ENCODE results near the gene PDE7B.

The PDE7B gene

DNA sequence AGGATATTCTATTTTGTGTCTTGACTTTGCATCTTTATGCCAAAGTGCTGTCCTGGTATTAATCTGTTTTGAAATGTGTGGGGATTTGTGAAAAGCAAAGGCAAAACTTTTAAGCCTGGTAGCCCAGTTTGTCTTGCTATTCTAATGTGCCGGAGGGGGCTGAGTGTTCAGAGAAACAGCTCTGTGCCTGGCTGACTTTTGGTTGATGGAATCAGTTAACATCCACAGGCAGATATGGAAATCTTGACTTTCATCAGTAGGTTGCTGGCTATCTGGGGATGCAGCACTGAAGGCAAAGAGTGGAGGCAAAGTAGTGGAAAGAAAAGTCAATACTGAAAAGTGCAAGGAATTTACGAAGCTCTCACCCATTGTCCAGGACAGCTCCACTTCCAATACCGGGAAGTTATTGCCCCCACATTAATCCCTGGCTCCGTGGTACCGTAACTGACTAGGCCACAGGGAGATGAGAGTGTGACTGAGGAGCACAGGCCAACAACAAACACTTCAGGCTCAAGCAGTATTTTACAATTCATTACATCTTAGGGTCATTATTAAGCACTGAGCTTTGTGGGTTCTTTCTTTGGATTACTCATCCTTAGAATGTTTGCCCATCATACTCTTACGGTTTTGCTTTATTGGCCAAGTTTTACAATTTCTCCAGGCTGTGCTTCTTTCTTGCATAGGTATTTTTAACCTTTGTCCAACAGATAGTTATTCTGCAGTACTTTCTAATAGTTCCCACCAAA lies 234.0 kb downstream of the PDE7B start:
- no peak overlapping the region for H3K27ac ChIP-seq (ENCODE audit: low read depth, low read length)

DNA sequence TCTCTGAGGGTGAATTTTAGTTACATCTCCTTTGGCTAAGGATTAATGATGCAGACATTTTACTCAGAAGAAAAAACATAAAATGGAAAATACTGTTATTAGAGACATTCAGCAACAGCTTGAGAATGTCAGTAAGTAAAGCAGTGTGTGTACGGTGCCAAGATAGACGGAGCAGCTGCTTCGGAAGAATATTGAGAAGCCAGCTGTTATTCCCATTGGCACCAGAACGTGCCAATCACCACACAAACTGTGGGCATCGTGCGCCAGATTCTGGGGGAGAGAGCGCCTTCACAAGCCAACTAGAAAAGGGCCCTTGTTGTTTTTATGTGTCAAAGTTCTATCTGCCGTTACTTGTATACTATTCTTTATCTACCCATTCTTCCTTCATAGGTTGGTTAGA lies 235.2 kb downstream of the PDE7B start:
- Histone ChIP-seq H3K9ac (ENCODE audit: low read depth in 1 of 2, low read length in 2 of 2) (no peak overlapping the region), H3K4me3 (ENCODE audit: low read depth in 1 of 2, low read length in 2 of 2) (no peak overlapping the region), H3K9me3 (ENCODE audit: control insufficient read depth in 1 of 2, low read length in 2 of 2) (no peaks in the 10 kb centered on the region), H3K27me3 (ENCODE audit: control insufficient read depth in 1 of 2, insufficient read depth in 2 of 2, low read length in 2 of 2) (no peaks in the 10 kb centered on the region), H3K27ac (ENCODE audit: low read depth, low read length) (no peak overlapping the region), H3K36me3 (ENCODE audit: control insufficient read depth in 1 of 2, insufficient read depth in 2 of 2, low read length in 2 of 2) (no peaks in the 10 kb centered on the region), H3K4me1 (ENCODE audit: control insufficient read depth in 1 of 2, insufficient read depth in 2 of 2, low read length in 2 of 2) (no peaks in the 10 kb centered on the region)

More for the DNA sequence above, 234.0 kb downstream of the PDE7B start:
- no peaks in the 10 kb centered on the region for H3K4me1 ChIP-seq (ENCODE audit: control insufficient read depth in 1 of 2, insufficient read depth in 2 of 2, low read length in 2 of 2)
- H3K27me3 ChIP-seq (ENCODE audit: control insufficient read depth in 1 of 2, insufficient read depth in 2 of 2, low read length in 2 of 2) = no peaks in the 10 kb centered on the region
- no peak overlapping the region for H3K4me3 ChIP-seq (ENCODE audit: low read depth in 1 of 2, low read length in 2 of 2)
- no peak overlapping the region for H3K9ac ChIP-seq (ENCODE audit: low read depth in 1 of 2, low read length in 2 of 2)
- no peaks in the 10 kb centered on the region for H3K36me3 ChIP-seq (ENCODE audit: control insufficient read depth in 1 of 2, insufficient read depth in 2 of 2, low read length in 2 of 2)
- H3K9me3 ChIP-seq (ENCODE audit: control insufficient read depth in 1 of 2, low read length in 2 of 2) = no peaks in the 10 kb centered on the region

GRCh38 chr6:136087986-136088385 lies 236.5 kb downstream of the PDE7B start:
- no peak overlapping the region for H3K9ac ChIP-seq (ENCODE audit: low read depth in 1 of 2, low read length in 2 of 2)
- H3K27me3 ChIP-seq (ENCODE audit: control insufficient read depth in 1 of 2, insufficient read depth in 2 of 2, low read length in 2 of 2) = no peaks in the 10 kb centered on the region
- no peaks in the 10 kb centered on the region for H3K36me3 ChIP-seq (ENCODE audit: control insufficient read depth in 1 of 2, insufficient read depth in 2 of 2, low read length in 2 of 2)
- H3K9me3 ChIP-seq (ENCODE audit: control insufficient read depth in 1 of 2, low read length in 2 of 2) = no peaks in the 10 kb centered on the region
- no peak overlapping the region for H3K27ac ChIP-seq (ENCODE audit: low read depth, low read length)
- H3K4me3 ChIP-seq (ENCODE audit: low read depth in 1 of 2, low read length in 2 of 2) = no peak overlapping the region
- no peaks in the 10 kb centered on the region for H3K4me1 ChIP-seq (ENCODE audit: control insufficient read depth in 1 of 2, insufficient read depth in 2 of 2, low read length in 2 of 2)

GRCh38 chr6:136088693-136089092 lies 237.2 kb downstream of the PDE7B start:
- Histone ChIP-seq H3K4me3 (ENCODE audit: low read depth in 1 of 2, low read length in 2 of 2) (no peak overlapping the region), H3K36me3 (ENCODE audit: control insufficient read depth in 1 of 2, insufficient read depth in 2 of 2, low read length in 2 of 2) (no peaks in the 10 kb centered on the region), H3K27ac (ENCODE audit: low read depth, low read length) (no peak overlapping the region), H3K9ac (ENCODE audit: low read depth in 1 of 2, low read length in 2 of 2) (no peak overlapping the region), H3K27me3 (ENCODE audit: control insufficient read depth in 1 of 2, insufficient read depth in 2 of 2, low read length in 2 of 2) (no peaks in the 10 kb centered on the region), H3K4me1 (ENCODE audit: control insufficient read depth in 1 of 2, insufficient read depth in 2 of 2, low read length in 2 of 2) (no peaks in the 10 kb centered on the region), H3K9me3 (ENCODE audit: control insufficient read depth in 1 of 2, low read length in 2 of 2) (peaks cover 0 to 3% of the 10 kb centered on the region in 2 donors)

GRCh38 chr6:136089876-136090275 lies 238.4 kb downstream of the PDE7B start:
- H3K4me3 ChIP-seq (ENCODE audit: low read depth in 1 of 2, low read length in 2 of 2) = no peak overlapping the region
- H3K9me3 ChIP-seq (ENCODE audit: control insufficient read depth in 1 of 2, low read length in 2 of 2) = peaks cover 7% of the 10 kb centered on the region in 2 donors
- no peaks in the 10 kb centered on the region for H3K36me3 ChIP-seq (ENCODE audit: control insufficient read depth in 1 of 2, insufficient read depth in 2 of 2, low read length in 2 of 2)
- H3K27ac ChIP-seq (ENCODE audit: low read depth, low read length) = no peak overlapping the region
- H3K9ac ChIP-seq (ENCODE audit: low read depth in 1 of 2, low read length in 2 of 2) = no peak overlapping the region
- H3K27me3 ChIP-seq (ENCODE audit: control insufficient read depth in 1 of 2, insufficient read depth in 2 of 2, low read length in 2 of 2) = no peaks in the 10 kb centered on the region
- H3K4me1 ChIP-seq (ENCODE audit: control insufficient read depth in 1 of 2, insufficient read depth in 2 of 2, low read length in 2 of 2) = no peaks in the 10 kb centered on the region

DNA sequence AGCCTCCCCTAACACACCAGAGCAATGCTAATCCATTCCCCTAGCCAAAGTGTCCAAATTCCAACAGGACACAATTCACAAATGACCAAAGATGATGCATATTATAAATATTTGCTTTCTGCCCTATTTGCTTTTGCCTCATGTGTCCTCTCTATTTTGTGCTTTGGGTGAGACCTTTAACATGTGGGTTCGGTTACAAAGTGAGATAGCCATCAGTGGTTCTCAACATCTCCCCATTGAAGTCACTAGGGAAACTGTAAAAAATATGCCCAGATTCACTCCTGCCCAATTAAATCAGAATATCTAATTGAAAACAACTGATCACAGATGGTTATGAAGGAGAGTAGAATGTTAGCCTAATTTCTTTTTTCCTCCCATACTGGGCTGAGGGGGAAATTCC lies 239.4 kb downstream of the PDE7B start:
- H3K4me3 ChIP-seq (ENCODE audit: low read depth in 1 of 2, low read length in 2 of 2) = no peak overlapping the region
- no peaks in the 10 kb centered on the region for H3K36me3 ChIP-seq (ENCODE audit: control insufficient read depth in 1 of 2, insufficient read depth in 2 of 2, low read length in 2 of 2)
- H3K27ac ChIP-seq (ENCODE audit: low read depth, low read length) = no peak overlapping the region
- H3K27me3 ChIP-seq (ENCODE audit: control insufficient read depth in 1 of 2, insufficient read depth in 2 of 2, low read length in 2 of 2) = no peaks in the 10 kb centered on the region
- peaks cover 7% of the 10 kb centered on the region in 2 donors for H3K9me3 ChIP-seq (ENCODE audit: control insufficient read depth in 1 of 2, low read length in 2 of 2)
- H3K4me1 ChIP-seq (ENCODE audit: control insufficient read depth in 1 of 2, insufficient read depth in 2 of 2, low read length in 2 of 2) = no peaks in the 10 kb centered on the region
- no peak overlapping the region for H3K9ac ChIP-seq (ENCODE audit: low read depth in 1 of 2, low read length in 2 of 2)

- H3K4me1 ChIP-seq (ENCODE audit: control insufficient read depth in 1 of 2, insufficient read depth in 2 of 2, low read length in 2 of 2) = no peaks in the 10 kb centered on the region
- H3K4me3 ChIP-seq (ENCODE audit: low read depth in 1 of 2, low read length in 2 of 2) = no peak overlapping the region
- peaks cover 7% of the 10 kb centered on the region in 2 donors for H3K9me3 ChIP-seq (ENCODE audit: control insufficient read depth in 1 of 2, low read length in 2 of 2)
- H3K27ac ChIP-seq (ENCODE audit: low read depth, low read length) = no peak overlapping the region
- no peaks in the 10 kb centered on the region for H3K27me3 ChIP-seq (ENCODE audit: control insufficient read depth in 1 of 2, insufficient read depth in 2 of 2, low read length in 2 of 2)
- no peak overlapping the region for H3K9ac ChIP-seq (ENCODE audit: low read depth in 1 of 2, low read length in 2 of 2)
- H3K36me3 ChIP-seq (ENCODE audit: control insufficient read depth in 1 of 2, insufficient read depth in 2 of 2, low read length in 2 of 2) = no peaks in the 10 kb centered on the region
Observed at GRCh38 chr6:136092897-136093296, 241.4 kb downstream of the PDE7B start.

- no peaks in the 10 kb centered on the region for H3K4me1 ChIP-seq (ENCODE audit: control insufficient read depth in 1 of 2, insufficient read depth in 2 of 2, low read length in 2 of 2)
- no peak overlapping the region for H3K4me3 ChIP-seq (ENCODE audit: low read depth in 1 of 2, low read length in 2 of 2)
- H3K27ac ChIP-seq (ENCODE audit: low read depth, low read length) = no peak overlapping the region
- no peak overlapping the region for H3K9ac ChIP-seq (ENCODE audit: low read depth in 1 of 2, low read length in 2 of 2)
- no peaks in the 10 kb centered on the region for H3K36me3 ChIP-seq (ENCODE audit: control insufficient read depth in 1 of 2, insufficient read depth in 2 of 2, low read length in 2 of 2)
- no peaks in the 10 kb centered on the region for H3K27me3 ChIP-seq (ENCODE audit: control insufficient read depth in 1 of 2, insufficient read depth in 2 of 2, low read length in 2 of 2)
- peaks cover 7% of the 10 kb centered on the region in 2 donors for H3K9me3 ChIP-seq (ENCODE audit: control insufficient read depth in 1 of 2, low read length in 2 of 2)
Observed at GRCh38 chr6:136093835-136094234, 242.3 kb downstream of the PDE7B start.

GRCh38 chr6:136094812-136095211 lies 243.3 kb downstream of the PDE7B start:
- no peak overlapping the region for H3K27ac ChIP-seq (ENCODE audit: low read depth, low read length)
- H3K36me3 ChIP-seq (ENCODE audit: control insufficient read depth in 1 of 2, insufficient read depth in 2 of 2, low read length in 2 of 2) = no peaks in the 10 kb centered on the region
- H3K9me3 ChIP-seq (ENCODE audit: control insufficient read depth in 1 of 2, low read length in 2 of 2) = peaks cover 7% of the 10 kb centered on the region in 2 donors
- no peak overlapping the region for H3K4me3 ChIP-seq (ENCODE audit: low read depth in 1 of 2, low read length in 2 of 2)
- no peaks in the 10 kb centered on the region for H3K27me3 ChIP-seq (ENCODE audit: control insufficient read depth in 1 of 2, insufficient read depth in 2 of 2, low read length in 2 of 2)
- no peak overlapping the region for H3K9ac ChIP-seq (ENCODE audit: low read depth in 1 of 2, low read length in 2 of 2)
- no peaks in the 10 kb centered on the region for H3K4me1 ChIP-seq (ENCODE audit: control insufficient read depth in 1 of 2, insufficient read depth in 2 of 2, low read length in 2 of 2)

DNA sequence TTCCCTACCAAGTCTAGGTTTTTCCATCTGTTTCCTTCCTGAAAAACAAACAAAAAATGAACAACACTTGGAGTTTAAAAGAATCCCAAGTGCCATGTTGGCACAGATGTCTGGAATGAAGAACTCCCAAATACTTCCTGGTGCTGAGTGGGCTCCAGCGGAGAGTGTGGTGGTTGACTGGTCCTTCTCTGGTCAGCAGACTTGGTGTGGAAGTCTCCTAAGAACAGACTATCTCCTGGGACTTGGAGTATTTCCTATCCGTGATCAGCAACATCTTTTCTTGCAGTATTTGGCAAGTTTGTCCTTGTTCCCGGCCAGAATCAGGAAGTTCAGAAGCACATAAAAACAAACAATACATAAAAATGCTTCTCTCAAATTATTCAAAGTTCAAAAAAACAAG lies 244.5 kb downstream of the PDE7B start:
- no peaks in the 10 kb centered on the region for H3K27me3 ChIP-seq (ENCODE audit: control insufficient read depth in 1 of 2, insufficient read depth in 2 of 2, low read length in 2 of 2)
- H3K4me1 ChIP-seq (ENCODE audit: control insufficient read depth in 1 of 2, insufficient read depth in 2 of 2, low read length in 2 of 2) = no peaks in the 10 kb centered on the region
- H3K9me3 ChIP-seq (ENCODE audit: control insufficient read depth in 1 of 2, low read length in 2 of 2) = peaks cover 7% of the 10 kb centered on the region in 2 donors
- H3K27ac ChIP-seq (ENCODE audit: low read depth, low read length) = no peak overlapping the region
- H3K4me3 ChIP-seq (ENCODE audit: low read depth in 1 of 2, low read length in 2 of 2) = no peak overlapping the region
- H3K36me3 ChIP-seq (ENCODE audit: control insufficient read depth in 1 of 2, insufficient read depth in 2 of 2, low read length in 2 of 2) = no peaks in the 10 kb centered on the region
- H3K9ac ChIP-seq (ENCODE audit: low read depth in 1 of 2, low read length in 2 of 2) = no peak overlapping the region

All from duodenal mucosa (tissue), 2 donors.